ENCODE results near the gene TMEM143.

Gene TMEM143

DNA sequence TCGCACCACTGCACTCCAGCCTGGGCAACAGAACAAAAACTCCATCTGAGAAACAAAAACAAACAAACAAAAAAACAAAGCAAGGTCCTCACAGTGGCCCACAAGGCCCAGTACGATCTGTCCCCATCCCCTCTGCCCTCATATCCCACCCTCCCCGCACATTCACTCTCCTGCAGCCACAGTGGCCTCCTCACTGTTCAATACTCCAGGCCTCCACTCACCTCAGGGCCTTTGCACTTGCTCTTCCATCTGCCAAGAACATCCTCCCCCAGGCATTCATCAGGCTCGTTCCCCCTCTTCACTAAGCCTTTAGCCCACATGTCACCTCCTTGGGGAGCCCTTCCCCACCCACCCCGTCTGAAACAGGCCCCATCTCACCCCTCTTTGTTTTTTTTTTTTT lies 4.6 kb downstream of the TMEM143 start:
- no peak for DNase-seq (ENCODE audit: low read depth in 2 of 2)

DNA sequence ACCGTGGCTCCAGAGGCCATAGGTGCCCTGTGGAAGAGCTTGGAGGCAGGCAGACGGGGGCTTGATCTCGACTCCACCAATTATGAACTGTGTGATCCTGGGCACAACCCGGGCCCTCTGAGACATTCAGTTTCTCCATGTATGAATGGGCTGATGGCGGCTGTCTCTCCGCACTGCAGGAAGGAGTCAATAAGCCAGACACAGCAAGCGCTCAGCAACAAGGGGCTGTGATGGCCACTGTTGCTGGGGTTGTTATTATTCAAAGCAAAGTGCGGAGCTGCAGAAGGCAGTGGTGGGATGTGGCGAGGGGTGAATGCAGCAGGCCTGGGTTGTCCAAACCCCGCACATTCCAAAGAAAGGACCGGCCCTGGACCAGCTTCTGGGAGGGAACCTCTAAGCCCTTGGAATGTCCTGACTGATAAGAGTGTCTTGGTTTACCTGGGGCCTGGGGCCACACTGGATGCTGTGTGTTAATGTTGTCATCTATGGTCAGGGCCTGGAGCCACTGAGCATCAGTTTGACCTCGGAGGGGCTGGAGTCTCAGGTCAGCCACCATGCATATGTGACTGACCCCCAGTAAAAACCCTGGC lies 8.3 kb downstream of the TMEM143 start:
- DNase-seq (ENCODE audit: low read depth in 2 of 2) = no peak

DNA sequence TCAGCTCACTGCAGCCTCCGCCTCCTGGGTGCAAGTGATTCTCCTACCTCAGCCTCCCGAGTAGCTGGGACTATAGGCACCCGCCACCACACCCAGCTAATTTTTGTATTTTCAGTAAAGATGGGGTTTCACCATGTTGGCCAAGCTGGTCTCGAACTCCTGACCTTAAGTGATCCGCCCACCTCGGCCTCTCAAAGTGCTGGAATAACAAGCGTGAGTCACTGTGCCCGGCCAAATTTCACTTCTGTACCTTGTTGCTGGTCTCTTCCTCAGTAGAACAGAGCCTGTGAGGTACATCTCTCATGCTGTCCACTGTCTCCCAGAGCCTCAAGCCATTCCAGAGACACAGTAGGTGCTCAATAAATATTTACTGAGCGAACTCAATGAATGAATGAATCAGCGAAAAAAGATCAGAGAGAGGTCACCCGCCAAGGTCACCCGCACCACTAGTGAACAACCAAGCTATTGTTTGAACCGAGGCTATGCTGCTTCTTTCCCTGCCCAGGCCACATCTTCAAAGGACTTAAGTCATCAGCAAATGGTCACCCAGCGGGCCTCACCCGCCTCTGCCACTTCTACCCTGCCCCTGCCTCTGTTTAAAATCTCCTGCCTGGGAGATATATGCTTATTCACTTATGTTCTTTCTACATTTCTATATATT lies 9.3 kb downstream of the TMEM143 start:
- DNase-seq (ENCODE audit: low read depth in 2 of 2) = no peak

DNA sequence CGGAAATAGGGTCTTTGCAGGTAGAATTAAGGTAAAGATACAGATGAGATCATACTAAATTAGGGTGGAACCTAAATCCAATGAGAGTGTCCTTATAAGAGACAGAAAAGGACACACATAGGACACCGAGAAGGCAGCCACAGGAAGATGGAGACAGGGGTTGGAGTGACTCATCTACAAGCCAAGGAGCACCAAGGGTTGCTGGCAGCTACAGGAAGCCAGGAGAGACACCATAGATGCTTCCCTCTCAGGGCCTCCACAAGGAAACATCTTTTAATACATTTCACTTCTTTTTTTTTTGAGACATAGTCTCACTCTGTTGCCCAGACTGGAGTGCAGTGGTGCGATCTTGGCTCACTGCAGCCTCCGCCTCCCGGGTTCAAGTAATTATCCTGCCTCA lies 10.1 kb downstream of the TMEM143 start:
- no peak for DNase-seq (ENCODE audit: low read depth in 2 of 2)

DNA sequence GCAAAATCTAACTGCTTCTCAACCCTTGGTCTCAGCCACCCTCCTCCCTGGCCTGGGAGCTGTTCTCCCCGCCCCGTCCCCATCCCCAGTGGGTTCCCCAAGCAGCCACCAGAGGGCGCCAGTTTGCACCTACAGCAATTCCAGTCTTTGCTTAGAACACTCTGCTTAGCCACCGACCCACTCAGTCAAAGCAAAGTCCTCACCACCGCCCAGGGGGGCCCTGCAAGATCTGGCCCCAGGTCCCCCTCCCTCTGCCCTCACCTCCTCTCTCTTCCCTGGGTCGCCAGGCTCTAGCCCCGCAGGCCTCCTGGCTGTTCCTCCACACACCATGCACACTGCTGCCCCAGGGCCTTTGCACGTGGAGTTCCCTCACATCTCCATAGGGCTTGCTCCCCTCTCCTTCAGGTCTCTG lies 12.4 kb downstream of the TMEM143 start:
- peak; percentile 56 to 70 for DNase-seq (ENCODE audit: low read depth in 2 of 2)

DNA sequence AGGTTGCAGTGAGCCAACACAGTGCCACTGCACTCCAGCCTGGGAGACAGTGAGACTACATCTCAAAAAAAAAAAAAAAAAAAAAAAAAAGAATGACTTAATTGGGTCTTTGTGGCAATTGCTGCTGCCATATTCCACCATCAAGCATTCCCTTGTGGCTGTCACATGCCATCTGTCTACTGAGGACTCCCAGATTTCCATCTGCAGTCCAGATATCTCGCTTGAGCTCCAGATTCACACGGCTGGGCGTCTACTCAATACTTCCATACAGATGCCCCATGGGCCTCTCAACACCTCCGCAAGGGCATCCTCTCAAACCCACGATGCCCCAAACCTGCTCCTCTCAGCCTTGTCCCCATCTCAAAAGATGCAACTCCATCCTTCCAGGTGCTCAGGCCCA lies 12.9 kb downstream of the TMEM143 start:
- no peak for DNase-seq (ENCODE audit: low read depth in 2 of 2)

DNA sequence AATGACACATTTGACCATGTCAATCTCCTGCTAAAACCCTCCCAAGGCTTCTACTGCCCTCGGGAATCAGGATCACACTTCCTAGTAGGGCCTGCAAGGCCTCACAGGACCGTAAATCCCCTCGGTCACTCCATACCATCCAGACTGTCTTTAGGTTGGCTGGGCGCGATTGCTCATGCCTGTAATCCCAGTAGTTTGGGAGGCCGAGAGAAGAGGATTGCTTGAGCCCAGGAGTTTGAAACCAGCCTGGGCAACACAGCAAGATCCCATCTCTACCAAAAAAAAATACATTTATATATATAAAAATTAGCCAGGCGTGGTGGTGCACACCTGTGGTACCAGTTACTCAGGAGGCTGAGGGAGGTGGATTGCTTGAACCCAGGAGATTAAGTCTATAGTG lies 15.0 kb downstream of the TMEM143 start:
- no peak for DNase-seq (ENCODE audit: low read depth in 2 of 2)

DNA sequence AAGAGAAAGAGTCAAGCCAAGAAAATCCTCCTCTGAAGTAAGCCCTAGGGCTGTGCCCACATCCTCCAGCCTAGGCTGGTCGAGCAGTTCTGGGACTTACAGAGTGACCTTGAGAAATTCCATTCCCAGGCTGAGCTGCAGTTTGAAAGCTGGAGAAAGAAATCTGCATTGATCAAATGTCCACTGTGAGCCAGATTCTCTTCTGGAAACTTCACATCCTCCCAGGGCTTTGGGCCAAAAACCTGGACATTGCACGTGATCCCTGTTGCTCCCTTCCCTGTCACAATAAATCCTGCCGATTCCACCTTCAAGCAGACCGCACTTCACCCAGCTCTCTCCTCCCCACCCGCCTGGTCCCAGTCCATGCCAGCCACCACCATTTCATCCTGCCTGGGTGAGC lies 15.7 kb downstream of the TMEM143 start:
- no peak for DNase-seq (ENCODE audit: low read depth in 2 of 2)

DNA sequence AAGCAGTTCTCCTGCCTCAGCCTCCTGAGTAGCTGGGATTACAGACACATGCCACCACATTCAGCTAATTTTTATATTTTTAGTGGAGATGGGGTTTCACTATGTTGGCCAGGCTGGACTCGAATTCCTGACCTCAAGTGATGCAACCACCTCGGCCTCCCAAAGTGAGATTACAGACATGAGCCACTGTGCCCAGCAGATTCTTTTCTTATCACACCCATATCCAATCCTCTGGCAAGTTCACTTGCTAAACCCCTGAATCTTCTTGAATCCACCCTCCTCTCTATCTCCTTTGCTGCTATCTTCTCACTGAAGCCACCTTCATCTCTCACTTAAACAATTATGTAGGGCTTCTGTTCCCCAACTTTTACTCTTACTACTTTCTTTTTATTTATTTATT lies 17.5 kb downstream of the TMEM143 start:
- DNase-seq (ENCODE audit: low read depth in 2 of 2) = no peak

DNA sequence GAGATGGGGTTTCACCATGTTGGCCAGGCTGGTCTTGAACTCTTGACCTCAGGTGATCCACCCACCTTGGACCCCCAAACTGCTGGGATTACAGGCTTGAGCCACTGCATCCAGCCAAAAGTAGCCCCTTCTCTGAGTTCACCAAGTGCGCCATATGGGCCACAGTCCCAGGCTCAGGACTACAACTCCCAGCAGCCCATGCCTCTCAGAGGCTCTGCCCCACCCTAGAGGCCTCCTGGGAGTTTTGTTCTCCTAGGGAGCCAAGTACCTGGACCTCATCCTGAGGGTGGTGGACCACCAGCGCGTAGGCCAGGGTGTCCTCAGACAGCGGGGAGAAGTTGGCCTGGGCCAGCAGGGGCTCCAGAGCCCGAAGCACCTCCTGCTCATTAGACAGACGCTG lies 18.8 kb downstream of the TMEM143 start:
- DNase-seq (ENCODE audit: low read depth in 2 of 2) = no peak

DNA sequence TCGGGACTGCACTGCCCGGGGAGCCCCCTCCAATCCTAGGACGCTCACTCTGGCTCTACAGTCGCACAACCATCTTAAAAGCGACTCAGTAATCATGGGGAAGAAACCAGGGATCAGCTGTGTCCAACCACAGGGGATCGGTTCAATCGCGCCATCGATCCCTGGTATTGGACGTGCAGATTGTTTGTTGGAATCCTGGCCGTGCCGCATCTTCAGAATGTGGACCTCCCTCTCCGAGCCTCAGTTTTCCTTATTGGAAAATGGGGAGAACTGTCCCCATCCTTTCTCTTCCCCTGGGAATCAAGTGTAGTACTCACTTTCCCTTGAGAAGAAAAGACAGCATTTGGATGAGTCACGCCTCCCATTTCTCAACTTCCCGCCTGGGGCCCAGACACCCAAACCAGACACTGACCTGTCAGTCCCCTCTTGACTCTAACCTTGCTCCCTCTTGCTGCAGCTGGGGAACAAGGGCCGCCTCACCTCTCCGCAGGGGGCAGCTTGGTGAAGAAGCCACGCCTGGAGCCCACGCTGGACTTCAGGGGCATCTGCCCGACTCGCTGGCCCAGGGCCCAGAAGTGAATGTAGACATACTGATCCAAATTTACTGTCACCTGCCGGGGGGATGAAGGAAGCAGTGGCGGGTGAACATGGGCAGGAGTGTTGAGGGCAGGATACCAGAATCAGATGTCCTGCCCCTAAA lies 20.7 kb downstream of the TMEM143 start:
- DNase-seq (ENCODE audit: low read depth in 2 of 2) = no peak

DNA sequence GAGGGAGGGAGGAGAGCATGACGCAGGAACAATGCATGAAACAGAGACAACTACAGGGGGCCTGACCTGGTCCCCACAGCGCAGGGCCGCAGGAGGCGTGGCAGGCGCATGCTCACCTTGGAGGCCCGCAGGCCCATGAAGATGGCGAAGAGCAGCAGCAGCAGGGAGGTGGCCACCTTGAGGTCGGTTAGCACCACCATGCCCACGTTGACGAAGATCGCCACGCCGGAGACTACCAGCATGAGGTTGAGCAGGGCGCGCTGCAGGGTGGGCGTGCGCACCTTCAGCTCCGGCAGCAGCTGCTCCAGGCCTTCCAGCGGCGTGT lies 21.4 kb downstream of the TMEM143 start:
- no peak for DNase-seq (ENCODE audit: low read depth in 2 of 2)

DNA sequence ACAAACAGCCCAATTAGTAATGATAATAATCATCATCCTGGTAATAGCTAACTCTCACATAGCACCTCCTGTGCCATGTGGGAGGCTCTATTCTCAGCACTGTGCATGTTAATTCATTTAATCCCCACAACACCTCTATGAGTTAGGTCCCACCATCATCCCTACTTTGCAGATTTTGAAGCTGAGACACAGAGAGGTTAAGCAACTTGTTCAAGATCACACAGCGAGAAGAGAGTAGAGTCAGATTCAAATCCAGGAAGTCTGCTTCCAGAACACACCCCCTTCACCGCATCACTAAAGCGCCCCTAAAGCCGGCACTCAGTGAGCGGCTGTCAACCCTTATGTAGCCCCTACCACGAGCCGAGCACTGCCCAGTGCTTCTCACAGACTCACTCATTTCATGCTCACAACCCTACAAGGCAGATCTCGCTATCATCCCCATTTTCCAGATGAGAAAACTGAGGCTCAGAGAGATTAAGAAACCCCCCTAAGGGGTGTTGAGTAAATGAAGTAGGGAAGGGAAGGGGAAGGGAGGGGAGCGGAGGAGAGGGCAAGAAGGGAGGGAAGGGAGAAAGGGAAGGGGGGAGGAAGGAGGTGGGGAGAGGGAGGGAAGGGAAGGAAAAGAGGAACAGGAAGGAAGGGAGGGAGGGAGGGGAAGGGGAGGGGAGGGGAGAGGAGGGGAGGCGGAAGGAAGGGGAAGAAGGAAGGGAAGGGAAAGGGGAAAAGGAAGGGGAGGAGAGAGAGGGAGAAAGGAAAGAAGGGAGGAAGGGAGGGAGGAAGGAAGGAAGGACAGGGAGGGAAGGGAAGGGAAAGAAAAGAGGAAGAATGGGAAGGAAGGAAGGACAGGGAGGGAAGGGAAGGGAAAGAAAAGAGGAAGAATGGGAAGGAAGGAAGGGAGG lies 22.0 kb downstream of the TMEM143 start:
- no peak for DNase-seq (ENCODE audit: low read depth in 2 of 2)

DNA sequence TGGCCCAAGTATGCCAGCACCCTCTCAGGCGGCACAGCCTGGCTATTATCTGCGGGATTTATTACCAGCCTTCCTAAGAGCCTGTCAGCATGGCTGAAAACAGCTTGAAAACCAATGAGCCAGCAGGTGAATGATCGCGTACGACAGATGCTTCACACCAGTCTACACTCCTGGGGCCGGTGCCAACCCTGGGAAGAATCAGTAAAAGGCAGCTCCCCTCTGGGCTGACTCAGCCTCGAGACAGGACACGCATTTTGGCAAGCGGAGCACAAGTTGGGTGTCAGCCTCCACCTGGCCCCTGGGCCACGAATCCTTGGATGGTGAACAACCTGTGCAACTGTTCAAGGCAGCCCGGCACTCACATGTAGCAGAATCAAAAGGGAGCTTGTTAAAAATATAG lies 22.7 kb downstream of the TMEM143 start:
- DNase-seq (ENCODE audit: low read depth in 2 of 2) = no peak

DNA sequence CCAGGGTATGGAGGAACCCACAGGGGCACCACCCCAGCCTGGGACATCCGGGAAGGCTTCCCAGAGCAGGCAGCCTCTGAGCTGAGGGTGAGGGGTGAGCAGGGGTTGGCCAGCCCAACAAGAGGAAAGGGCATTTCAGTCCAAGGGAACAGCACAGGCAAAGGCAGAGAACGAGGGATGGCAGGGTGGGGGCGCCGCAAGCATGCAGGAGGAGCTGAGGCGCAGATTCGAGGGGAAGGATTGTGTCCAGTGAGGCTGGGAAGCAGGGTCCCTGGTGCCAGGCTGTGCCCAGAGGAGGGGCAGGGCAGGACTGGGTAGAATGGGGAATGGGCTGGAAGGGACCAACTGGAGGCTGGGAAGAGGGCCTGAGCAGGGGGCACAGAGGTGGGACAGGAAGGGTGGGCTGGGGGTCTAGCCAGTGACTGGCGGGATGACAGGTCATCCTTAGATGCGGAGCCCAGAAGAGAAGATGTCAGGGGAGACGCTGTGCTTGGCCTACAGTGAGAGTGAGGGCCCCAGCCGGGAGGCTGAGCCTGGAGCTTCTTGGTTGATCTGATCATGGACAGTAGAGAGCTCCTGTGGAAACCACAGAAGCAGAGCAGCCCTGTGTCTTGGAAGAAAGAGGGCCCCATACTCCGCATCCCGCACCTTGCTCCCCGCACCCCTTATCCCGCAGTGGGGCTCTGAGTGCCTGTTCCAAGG lies 24.8 kb downstream of the TMEM143 start:
- DNase-seq (ENCODE audit: low read depth in 2 of 2) = no peak

DNA sequence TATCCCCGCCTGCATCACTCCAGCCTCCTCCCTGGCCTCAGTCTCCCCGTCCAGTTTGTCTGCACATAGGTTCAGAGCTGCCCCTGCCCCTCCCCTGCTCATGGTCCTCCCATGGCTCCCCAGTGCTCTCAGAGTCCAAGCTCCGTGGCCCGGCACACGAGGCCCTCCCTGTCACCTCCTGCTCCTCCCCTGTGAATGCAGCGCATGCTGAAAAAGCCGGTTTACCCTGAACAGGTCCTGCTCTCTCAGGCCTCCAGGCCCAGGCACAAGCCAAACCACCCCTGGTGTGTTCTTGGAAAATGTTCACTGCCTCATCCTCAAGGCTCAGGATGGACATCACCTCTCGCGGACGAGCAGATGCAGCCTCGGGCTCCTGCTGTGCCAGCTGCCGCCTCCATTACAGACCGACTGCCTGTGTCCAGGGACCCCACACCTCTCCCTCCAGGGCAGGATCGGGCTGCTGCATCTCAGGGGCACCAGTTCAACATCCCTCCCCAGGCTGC lies 25.4 kb downstream of the TMEM143 start:
- DNase-seq (ENCODE audit: low read depth in 2 of 2) = no peak

DNA sequence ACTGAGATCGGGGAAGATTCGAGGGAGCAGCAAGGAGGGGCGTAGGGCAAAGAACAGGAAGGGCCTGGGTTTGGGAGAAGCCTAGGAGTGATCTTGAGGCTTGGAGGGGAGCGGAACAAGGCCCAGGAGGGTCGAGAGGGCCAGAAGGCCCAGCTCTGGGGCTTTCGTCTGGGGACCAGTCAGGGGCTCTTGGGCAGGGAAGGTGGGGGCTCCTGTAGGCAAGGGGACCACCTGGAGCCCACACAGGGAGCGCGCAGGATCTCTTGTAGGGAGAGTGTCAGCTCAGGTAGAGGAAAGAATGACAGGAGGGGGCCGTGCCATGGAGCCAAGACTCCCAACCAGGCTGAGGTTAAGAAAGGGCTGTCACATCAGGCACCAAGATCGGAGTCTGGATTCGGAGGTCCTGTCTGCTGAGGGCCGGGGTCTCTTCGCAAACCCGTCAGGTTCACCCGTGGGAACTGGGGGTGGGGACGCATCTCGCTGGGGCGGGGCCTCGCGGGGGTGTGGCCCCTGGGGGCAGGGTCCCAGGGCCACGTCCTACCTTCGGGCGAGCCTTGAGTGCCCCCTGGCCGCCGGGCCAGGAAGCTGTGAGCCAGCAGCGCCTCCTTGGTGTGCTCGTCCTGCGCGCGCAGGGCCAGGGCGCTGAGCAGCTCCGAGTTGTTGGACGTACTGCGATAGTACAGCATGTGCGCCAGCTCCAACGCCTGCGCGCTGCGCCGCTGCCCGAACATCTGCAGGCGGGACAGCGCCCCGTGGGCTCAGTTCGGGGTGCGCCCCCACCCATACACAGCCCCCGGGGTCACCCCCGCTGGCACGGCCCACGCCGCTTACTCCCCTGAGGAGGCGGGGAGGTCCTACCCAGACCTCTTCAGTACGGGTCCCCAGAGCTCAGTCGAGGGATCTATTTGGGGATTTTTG lies 30.0 kb downstream of the TMEM143 start:
- peak; percentile 78 to 86 for DNase-seq (ENCODE audit: low read depth in 2 of 2)

DNA sequence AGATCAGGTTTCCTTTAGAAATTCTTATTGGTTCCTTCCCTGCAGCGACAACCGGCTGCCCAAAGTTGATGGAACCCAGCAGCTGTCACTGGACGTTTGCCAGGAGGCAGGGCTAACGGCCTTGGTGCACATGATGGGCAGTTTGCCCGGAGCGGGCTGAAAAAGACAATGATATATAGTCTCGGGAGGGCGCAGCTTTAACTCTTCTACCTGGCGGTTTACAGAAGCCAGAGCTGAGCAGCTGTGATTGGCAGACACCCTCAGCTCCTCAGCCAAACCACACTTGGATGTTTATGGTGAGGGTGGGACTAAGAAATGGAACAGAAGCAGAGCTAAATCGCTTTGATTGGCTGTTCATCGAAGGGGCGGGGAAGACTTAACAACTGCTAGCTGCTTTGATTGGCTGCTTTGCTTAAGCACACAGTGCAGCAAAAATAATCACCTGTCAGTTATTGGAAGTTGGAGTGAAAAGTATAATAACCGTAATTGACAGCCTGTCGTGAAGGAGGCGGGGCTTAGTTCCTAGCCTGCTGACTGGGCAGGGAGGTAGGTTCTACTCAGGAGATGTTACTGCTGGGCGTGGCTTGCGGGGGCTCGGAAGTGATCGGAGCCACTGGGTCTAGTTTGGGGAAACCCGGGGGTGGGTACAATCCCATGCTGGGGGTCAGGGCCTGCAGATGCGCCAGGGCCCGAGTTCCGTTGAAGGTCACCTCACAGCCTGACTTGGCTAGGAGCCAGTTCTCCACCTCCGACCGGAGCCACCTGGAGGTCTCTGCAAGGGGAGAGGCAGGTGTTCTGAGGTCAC lies 30.9 kb downstream of the TMEM143 start:
- peak; percentile 71 to 85 for DNase-seq (ENCODE audit: low read depth in 2 of 2)

DNA sequence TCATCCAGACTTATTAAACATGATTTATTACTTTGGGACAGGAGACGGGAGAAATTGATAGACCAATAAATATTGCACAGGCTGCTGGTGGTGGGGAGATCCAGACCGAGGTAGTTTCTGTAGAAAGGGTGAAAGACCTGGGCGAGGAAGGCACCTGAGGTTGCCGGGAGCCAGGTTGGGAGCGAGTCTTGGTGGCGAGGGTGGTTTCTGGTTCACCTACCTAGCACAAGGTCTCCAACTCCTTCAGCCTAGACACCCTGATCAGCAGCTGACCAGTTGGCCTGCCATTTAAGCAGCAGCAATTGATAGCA lies 31.4 kb downstream of the TMEM143 start:
- no peak for DNase-seq (ENCODE audit: low read depth in 2 of 2)
